Right lobe of liver (tissue), 4 donors: ENCODE measurements around the gene DAGLA.

ENCODE experiments used
- CTCF ChIP-seq, 4 donors: fragments of 200-600 bp in 3 of 4; fragments of 450-650 bp in 1 of 4; IDR thresholded peaks; one replicate each; pipeline versions ENCODE4 v1.5.1 to v1.8.0; 2016 to 2022; ENCODE audit warnings: antibody characterized with exemption in 4 of 4, mild to moderate bottlenecking in 2 of 4
- POLR2A ChIP-seq: fragments of 450-650 bp; IDR thresholded peaks from one replicate; pipeline ENCODE4 v1.6.1; 2017; ENCODE audit warnings: antibody characterized with exemption, mild to moderate bottlenecking
- donor health status: DM: no; HTN: no; CAD: no.
- donor health status: DM: no; HTN: no; CAD: no.
- donor health status: DM: no; HTN: yes; CAD: no.

GRCh38 chr11:61680622-61681221 lies 531 bp downstream of the DAGLA start:
- TF ChIP-seq POLR2A (no peak), CTCF (IDR thresholded peaks at IDR 0.05) (no peak)
